Stimulated activated effector memory CD8-positive, alpha-beta T cell treated with anti-CD3 and anti-CD28 coated beads, Interleukin-12 subunit alpha, Interleukin-12 subunit beta, amount 100 ng/mL, for 72 hours (primary cell): ENCODE results near the gene PSME3.
"Not testable (repeated sequence)": the region's sequence is repeated elsewhere in the genome, so short reads cannot be mapped to it uniquely, and the experiment has no call there.

Experiments
- ATAC-seq: fragments of 150-1000 bp; cut with Tn5 transposase; 2 replicates; pipeline ENCODE4 v1.10.0; 2021
- DNase-seq, 2 donors: peaks; one replicate each; pipeline ENCODE4 v3.0.0; 2021 to 2022; ENCODE audit warnings: low spot score in 2 of 2
- H3K27ac Mint-ChIP-seq: one replicate; pipeline ENCODE4 v1.8.0; 2022; ENCODE audit warnings: mild to moderate bottlenecking, mixed read lengths
- H3K36me3 Mint-ChIP-seq: one replicate; pipeline ENCODE4 v1.8.0; 2022; ENCODE audit warnings: mild to moderate bottlenecking, mixed read lengths
- H3K4me1 Mint-ChIP-seq: one replicate; pipeline ENCODE4 v1.8.0; 2022; ENCODE audit warnings: mixed read lengths
- H3K4me3 Mint-ChIP-seq: one replicate; pipeline ENCODE4 v1.8.0; 2022; ENCODE audit warnings: mild to moderate bottlenecking, mixed read lengths
- H3K9me3 Mint-ChIP-seq: one replicate; pipeline ENCODE4 v1.8.0; 2022; ENCODE audit warnings: mixed read lengths

The PSME3 gene

DNA sequence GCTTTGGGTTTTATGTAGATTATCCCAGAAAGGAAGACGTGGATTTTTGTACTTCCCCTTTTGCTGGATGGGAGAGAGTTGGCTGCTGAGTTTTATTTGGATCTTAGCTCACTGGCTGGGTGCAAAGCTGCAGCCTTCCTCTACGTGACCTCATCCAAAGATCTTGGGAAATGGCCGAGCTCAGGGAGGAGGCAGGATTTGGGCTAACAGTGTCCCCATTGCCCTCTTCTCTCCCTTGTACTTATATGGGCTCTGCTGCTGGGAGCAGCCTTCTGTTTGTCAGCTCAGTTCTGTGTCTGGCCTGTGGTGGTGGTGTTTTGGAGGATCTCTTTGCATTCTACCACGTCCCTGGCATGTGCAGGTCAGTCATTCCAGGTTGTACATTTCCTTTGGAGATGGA, 19.8 kb downstream of the PSME3 start:
- H3K9me3 Mint-ChIP-seq = no peaks in the 10 kb centered on the region
- H3K4me3 Mint-ChIP-seq = no peak overlapping the region
- no peak overlapping the region for H3K27ac Mint-ChIP-seq
- no peak for ATAC-seq
- H3K4me1 Mint-ChIP-seq = peaks cover 6% of the 10 kb centered on the region
- no peaks in the 10 kb centered on the region for H3K36me3 Mint-ChIP-seq
- no peak for DNase-seq

GRCh38 chr17:42853597-42853967, 20.4 kb downstream of the PSME3 start:
- H3K27ac Mint-ChIP-seq = no peak overlapping the region

GRCh38 chr17:42853968-42854790, 21.0 kb downstream of the PSME3 start:
- no peaks in the 10 kb centered on the region for H3K36me3 Mint-ChIP-seq
- no peak overlapping the region for H3K27ac Mint-ChIP-seq
- ATAC-seq (no peak), DNase-seq (no peak)
- no peaks in the 10 kb centered on the region for H3K9me3 Mint-ChIP-seq
- H3K4me1 Mint-ChIP-seq = peaks cover 6% of the 10 kb centered on the region
- no peak overlapping the region for H3K4me3 Mint-ChIP-seq

More at GRCh38 chr17:42853597-42853967, 20.4 kb downstream of the PSME3 start:
- Mint-ChIP-seq H3K4me1 (peaks cover 6% of the 10 kb centered on the region), H3K9me3 (no peaks in the 10 kb centered on the region), H3K36me3 (no peaks in the 10 kb centered on the region), H3K4me3 (no peak overlapping the region)
- ATAC-seq (no peak), DNase-seq (no peak)

- Mint-ChIP-seq H3K4me1 (peaks cover 6% of the 10 kb centered on the region), H3K4me3 (no peak overlapping the region), H3K36me3 (no peaks in the 10 kb centered on the region), H3K9me3 (no peaks in the 10 kb centered on the region), H3K27ac (no peak overlapping the region)
- ATAC-seq (no peak), DNase-seq (no peak)
These were observed 21.9 kb downstream of the PSME3 start for GRCh38 chr17:42855048-42855596.

- H3K36me3 Mint-ChIP-seq, H3K4me1 Mint-ChIP-seq, ATAC-seq, H3K9me3 Mint-ChIP-seq, H3K4me3 Mint-ChIP-seq, DNase-seq, H3K27ac Mint-ChIP-seq: not testable (repeated sequence)
These were observed 22.9 kb downstream of the PSME3 start for GRCh38 chr17:42856093-42856492.

DNA sequence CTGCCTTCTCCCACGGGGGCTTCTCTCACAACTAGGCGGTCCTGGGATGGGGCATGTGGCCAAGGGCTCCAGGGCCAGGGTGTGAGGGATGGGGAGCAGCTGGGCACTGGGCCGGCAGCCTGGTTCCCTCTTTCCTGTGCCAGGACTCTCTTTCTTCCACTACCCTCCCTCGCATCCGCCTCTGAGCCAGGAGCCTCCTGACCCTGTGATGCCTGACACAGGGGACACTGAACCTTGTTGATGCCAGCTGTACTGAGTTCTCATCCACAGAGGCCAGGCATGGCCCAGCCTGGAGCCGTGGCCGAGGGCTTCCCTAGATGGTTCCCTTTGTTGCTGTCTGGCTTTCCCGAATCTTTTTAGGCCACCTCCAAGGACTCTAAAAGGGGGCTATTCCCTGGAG, 23.3 kb downstream of the PSME3 start:
- H3K4me1 Mint-ChIP-seq, H3K4me3 Mint-ChIP-seq, ATAC-seq, H3K27ac Mint-ChIP-seq, DNase-seq, H3K9me3 Mint-ChIP-seq, H3K36me3 Mint-ChIP-seq: not testable (repeated sequence)

GRCh38 chr17:42857389-42857788, 24.2 kb downstream of the PSME3 start:
- peaks cover 6% of the 10 kb centered on the region for H3K4me1 Mint-ChIP-seq
- no peaks in the 10 kb centered on the region for H3K9me3 Mint-ChIP-seq
- no peak for ATAC-seq
- H3K27ac Mint-ChIP-seq = no peak overlapping the region
- no peak for DNase-seq
- no peaks in the 10 kb centered on the region for H3K36me3 Mint-ChIP-seq
- H3K4me3 Mint-ChIP-seq = no peak overlapping the region

DNA sequence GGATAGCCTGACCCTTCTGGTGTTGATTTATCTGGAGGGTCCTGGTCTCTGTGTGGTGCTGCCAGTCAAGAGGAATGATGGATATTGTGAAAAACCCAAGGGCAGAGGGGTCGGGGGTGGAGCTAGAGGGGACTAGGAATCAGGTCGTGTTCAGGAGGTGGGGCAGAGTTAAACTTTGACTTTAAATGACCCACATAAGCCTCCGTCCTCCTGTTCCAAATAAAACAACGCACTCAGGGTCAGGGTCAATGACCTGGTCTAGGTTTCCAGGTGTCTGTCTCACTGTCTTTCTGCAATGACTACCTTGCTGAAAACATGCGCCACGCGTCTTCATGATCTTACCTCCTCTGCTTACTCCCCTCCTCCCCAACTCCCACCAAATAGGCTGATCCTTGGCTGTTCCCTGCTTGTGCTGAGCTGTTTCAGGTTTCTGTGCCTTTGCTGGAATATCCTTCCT, 32.5 kb downstream of the PSME3 start:
- no peak overlapping the region for H3K4me3 Mint-ChIP-seq
- no peak overlapping the region for H3K27ac Mint-ChIP-seq
- H3K4me1 Mint-ChIP-seq = no peaks in the 10 kb centered on the region
- H3K36me3 Mint-ChIP-seq = no peaks in the 10 kb centered on the region
- H3K9me3 Mint-ChIP-seq = no peaks in the 10 kb centered on the region
- no peak for ATAC-seq
- DNase-seq = no peak

DNA sequence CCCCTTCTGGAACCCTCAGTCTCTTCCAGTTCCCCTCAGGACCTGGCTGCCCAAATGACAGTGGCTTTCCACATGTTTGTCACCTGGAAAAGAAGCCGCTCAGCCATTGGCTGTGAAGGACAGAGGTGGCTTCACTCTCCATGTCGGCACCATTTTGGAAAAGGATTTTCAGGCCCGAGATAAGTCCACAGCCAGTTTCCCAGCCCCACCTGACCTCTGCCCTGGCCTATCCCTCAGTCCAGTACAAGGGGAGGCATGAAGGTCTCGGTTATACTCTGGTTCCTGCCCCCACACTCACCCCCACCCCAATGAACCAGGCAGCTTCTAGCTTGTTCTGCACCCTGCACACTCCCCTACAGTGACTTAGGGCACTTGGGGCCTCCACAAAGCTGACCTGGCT, 33.0 kb downstream of the PSME3 start:
- ATAC-seq (no peak), DNase-seq (no peak)
- no peaks in the 10 kb centered on the region for H3K36me3 Mint-ChIP-seq
- H3K9me3 Mint-ChIP-seq = no peaks in the 10 kb centered on the region
- no peak overlapping the region for H3K4me3 Mint-ChIP-seq
- H3K27ac Mint-ChIP-seq = no peak overlapping the region
- H3K4me1 Mint-ChIP-seq = no peaks in the 10 kb centered on the region

DNA sequence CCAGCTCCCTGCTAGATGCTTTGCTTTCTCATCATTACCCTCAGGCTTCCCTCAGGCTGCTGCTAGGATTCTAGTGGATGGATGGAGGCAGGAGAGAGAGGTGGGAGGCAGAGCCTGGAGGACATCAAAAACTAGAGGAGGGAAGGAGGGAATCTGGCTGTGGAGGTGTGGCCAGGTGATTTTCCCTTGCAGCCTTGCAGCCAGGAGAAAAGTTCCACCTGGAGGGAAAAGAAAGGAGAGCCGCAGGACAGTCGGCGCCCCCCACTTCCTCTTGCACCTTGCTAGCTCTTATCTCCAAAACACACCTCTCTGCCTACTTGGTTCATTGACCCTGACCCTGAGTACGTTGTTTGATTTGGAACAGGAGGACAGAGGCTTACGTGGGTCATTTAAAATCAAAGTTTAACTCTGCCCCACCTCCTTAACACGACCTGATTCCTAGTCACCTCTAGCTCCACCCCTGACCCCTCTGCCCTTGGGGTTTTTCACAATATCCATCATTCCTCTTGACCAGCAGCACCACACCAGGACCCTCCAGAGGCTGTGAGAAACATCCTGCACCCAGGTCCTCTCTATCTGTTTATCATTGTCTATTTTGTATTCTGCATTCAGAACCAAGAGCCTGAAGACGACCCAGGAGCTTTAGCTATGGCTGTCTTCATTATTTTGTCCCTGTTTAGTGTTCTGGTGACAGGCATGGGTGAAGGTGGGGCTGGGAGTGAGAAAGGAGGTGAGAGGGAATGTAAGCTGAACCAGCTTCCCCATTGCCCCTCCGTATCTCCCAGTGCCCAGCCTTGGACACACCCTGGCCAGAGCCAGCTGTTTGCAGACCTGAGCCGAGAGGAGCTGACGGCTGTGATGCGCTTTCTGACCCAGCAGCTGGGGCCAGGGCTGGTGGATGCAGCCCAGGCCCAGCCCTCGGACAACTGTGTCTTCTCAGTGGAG, 33.7 kb downstream of the PSME3 start:
- Mint-ChIP-seq H3K9me3 (no peaks in the 10 kb centered on the region), H3K27ac (no peak overlapping the region), H3K4me1 (no peaks in the 10 kb centered on the region), H3K36me3 (no peaks in the 10 kb centered on the region), H3K4me3 (no peak overlapping the region)
- no peak for DNase-seq
- ATAC-seq = no peak

- not testable (repeated sequence) for H3K4me1 Mint-ChIP-seq, DNase-seq, H3K4me3 Mint-ChIP-seq, ATAC-seq, H3K36me3 Mint-ChIP-seq, H3K27ac Mint-ChIP-seq, H3K9me3 Mint-ChIP-seq
These were observed 34.6 kb downstream of the PSME3 start for GRCh38 chr17:42867694-42868261.

DNA sequence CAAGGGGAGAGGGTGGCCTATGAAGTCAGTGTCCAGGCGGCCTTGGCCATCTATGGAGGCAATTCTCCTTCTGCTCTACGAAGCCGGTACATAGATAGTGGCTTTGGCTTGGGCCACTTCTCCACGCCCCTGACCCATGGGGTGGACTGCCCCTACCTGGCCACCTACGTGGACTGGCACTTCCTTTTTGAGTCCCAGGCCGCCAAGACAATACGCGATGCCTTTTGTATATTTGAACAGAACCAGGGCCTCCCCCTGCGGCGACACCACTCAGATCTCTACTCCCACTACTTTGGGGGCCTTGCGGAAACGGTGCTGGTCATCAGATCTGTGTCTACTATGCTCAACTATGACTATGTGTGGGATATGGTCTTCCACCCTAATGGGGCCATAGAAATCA, 35.1 kb downstream of the PSME3 start:
- DNase-seq = no peak
- H3K4me1 Mint-ChIP-seq = no peaks in the 10 kb centered on the region
- no peak overlapping the region for H3K4me3 Mint-ChIP-seq
- H3K36me3 Mint-ChIP-seq = no peaks in the 10 kb centered on the region
- ATAC-seq = no peak
- no peaks in the 10 kb centered on the region for H3K9me3 Mint-ChIP-seq
- no peak overlapping the region for H3K27ac Mint-ChIP-seq

DNA sequence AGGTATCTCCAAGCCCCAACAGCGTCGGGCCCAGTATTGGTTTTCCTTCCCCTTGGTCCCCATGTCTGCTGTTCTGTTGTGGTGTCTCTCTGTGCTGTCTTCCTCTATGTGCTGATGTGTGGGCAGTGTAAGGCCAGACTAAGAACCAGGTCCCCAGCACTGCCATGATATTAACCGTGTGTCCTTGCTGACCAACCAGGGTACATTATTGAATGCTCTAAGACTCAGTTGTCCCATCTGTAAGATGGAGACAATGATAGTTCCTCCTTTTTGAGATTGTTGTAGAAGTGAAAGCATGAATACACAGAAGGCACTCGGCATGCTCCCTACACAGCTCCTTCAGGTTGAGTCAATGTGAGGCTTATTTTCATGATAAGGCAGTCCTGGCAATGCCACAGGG, 38.5 kb downstream of the PSME3 start:
- no peak overlapping the region for H3K27ac Mint-ChIP-seq
- ATAC-seq (no peak), DNase-seq (no peak)
- H3K4me3 Mint-ChIP-seq = no peak overlapping the region
- H3K4me1 Mint-ChIP-seq = no peaks in the 10 kb centered on the region
- no peaks in the 10 kb centered on the region for H3K36me3 Mint-ChIP-seq
- no peaks in the 10 kb centered on the region for H3K9me3 Mint-ChIP-seq

GRCh38 chr17:42872251-42872965, 39.2 kb downstream of the PSME3 start:
- Mint-ChIP-seq H3K27ac (no peak overlapping the region), H3K4me3 (no peak overlapping the region), H3K4me1 (no peaks in the 10 kb centered on the region), H3K9me3 (no peaks in the 10 kb centered on the region), H3K36me3 (no peaks in the 10 kb centered on the region)
- DNase-seq (no peak), ATAC-seq (no peak)

DNA sequence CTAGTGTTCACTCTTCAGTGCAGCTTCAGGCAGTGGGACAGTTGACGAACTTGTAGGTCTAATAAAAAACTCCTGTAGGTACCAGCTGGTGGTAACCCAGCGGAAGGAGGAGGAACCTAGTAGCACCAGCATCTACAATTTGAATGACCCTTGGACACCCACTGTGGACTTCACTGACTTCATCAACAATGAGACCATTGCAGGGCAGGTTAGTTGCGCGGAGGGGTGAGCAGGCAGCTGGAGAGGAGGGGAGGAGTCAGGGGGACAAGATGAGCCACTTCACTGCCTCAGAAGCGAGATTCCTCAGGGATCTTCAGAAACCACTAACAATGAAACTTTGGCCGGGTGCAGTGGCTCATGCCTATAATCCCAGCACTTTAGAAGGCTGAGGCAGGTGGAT, 40.1 kb downstream of the PSME3 start:
- Mint-ChIP-seq H3K4me1 (no peaks in the 10 kb centered on the region), H3K4me3 (no peak overlapping the region), H3K27ac (no peak overlapping the region), H3K9me3 (no peaks in the 10 kb centered on the region), H3K36me3 (no peaks in the 10 kb centered on the region)
- ATAC-seq (no peak), DNase-seq (no peak)
